ENCODE measurements around the gene ATOSA. TPM values are rescaled to one million over a fixed set of nuclear protein-coding genes. Genes with fewer than 3 reads are reported as not detected.

Gene ATOSA
- total and polyA plus RNA-seq, 2 of the 8 experiments (the other 6 are each of a cell fraction or from before 2014, with no cell fraction given) = 4.6 to 7.9 TPM

GRCh38 chr15:52651114-52651513, 28.1 kb downstream of the ATOSA start:
- Histone ChIP-seq H3K4me3 (ENCODE audit: extremely low read depth in 1 of 4, insufficient read depth in 2 of 4, low read depth in 3 of 4, low read length in 4 of 4) (no peak overlapping the region), H4K8ac (ENCODE audit: extremely low read depth, insufficient read depth, low read length) (no peak overlapping the region), H2AFZ (ENCODE audit: low read length) (no peak overlapping the region), H4K91ac (replicated peaks; ENCODE audit: insufficient read length, low read length) (no peak overlapping the region), H2BK12ac (ENCODE audit: low read depth, low read length) (no peak overlapping the region), H3K27ac (ENCODE audit: low read depth, low read length) (no peak overlapping the region), H2BK120ac (replicated peaks; ENCODE audit: low read depth, low read length) (no peak overlapping the region), H3K9ac (replicated peaks in 1 of 4; ENCODE audit: extremely low read depth in 1 of 4, low read depth in 3 of 4, low read length in 3 of 4) (no peak overlapping the region), H3K56ac (replicated peaks; ENCODE audit: insufficient read length, low read depth, low read length) (no peak overlapping the region), H3K18ac (ENCODE audit: extremely low read depth, low read length) (no peak overlapping the region), H3K27me3 (replicated peaks in 1 of 4; ENCODE audit: control insufficient read depth in 3 of 4, extremely low read depth in 1 of 4, insufficient read depth in 3 of 4, low read length in 3 of 4) (no peaks in the 10 kb centered on the region), H3K23ac (ENCODE audit: insufficient read length) (no peak overlapping the region), H3K4me1 (replicated peaks in 1 of 4; ENCODE audit: control insufficient read depth in 3 of 4, insufficient read depth in 4 of 4, low read length in 3 of 4) (peaks cover 0 to 2% (median 1%) of the 10 kb centered on the region in 4 experiments; a peak in 1 of 7 replicates), H4K5ac (ENCODE audit: insufficient read length, low read depth, low read length) (no peak overlapping the region), H2BK15ac (ENCODE audit: low read length) (no peak overlapping the region), H3K36me3 (ENCODE audit: control insufficient read depth in 2 of 4, insufficient read depth in 4 of 4, low read length in 3 of 4) (no peaks in the 10 kb centered on the region), H3K14ac (ENCODE audit: insufficient read length) (no peak overlapping the region), H3K9me3 (ENCODE audit: insufficient read depth in 2 of 2, low read depth in 1 of 2, low read length in 1 of 2) (no peaks in the 10 kb centered on the region), H2BK20ac (ENCODE audit: low read length) (no peak overlapping the region), H3K23me2 (ENCODE audit: low read depth, low read length) (no peaks in the 10 kb centered on the region), H2AK5ac (ENCODE audit: low read depth, low read length) (no peak overlapping the region), H4K20me1 (replicated peaks in 1 of 2; ENCODE audit: control insufficient read depth in 1 of 2, insufficient read depth in 2 of 2, low read length in 2 of 2) (no peaks in the 10 kb centered on the region), H3K79me2 (ENCODE audit: control insufficient read depth in 1 of 2, insufficient read depth in 2 of 2, low read length in 2 of 2) (no peaks in the 10 kb centered on the region), H2BK5ac (ENCODE audit: low read depth, low read length) (no peak overlapping the region), H3K79me1 (ENCODE audit: low read depth, low read length) (no peaks in the 10 kb centered on the region), H3K4ac (replicated peaks; ENCODE audit: insufficient read length, low read depth, low read length) (no peak overlapping the region), H3K4me2 (ENCODE audit: insufficient read depth in 1 of 2, low read depth in 2 of 2, low read length in 2 of 2) (no peak overlapping the region)
- 93% methylated on average over 1 of the region's 1 CpG; no CpG with 5 or more reads in 1 of the 2 experiments for WGBS, 2 experiments (ENCODE audit: extremely low coverage in 1 of 2, insufficient coverage in 1 of 2, insufficient read length in 1 of 2, insufficient replicate concordance in 2 of 2, low coverage in 1 of 2, low lambda C conversion rate in 2 of 2, missing lambda C conversion rate in 1 of 2)
- POLR2A ChIA-PET (ENCODE audit: partially characterized antibody) = interaction anchor here (1.6 kb wide), 1 partner anchor 10 kb away, joined by 3 read pairs; no protein-coding TSS in a partner anchor
- TF ChIP-seq SIRT6 (IDR thresholded peaks at IDR 0.05; ENCODE audit: low read length) (no peak), SRF (IDR thresholded peaks at IDR 0.05; ENCODE audit: low read depth, low read length) (no peak), CHD2 (IDR thresholded peaks at IDR 0.05; ENCODE audit: low read length) (no peak), RAD21 (IDR thresholded peaks at IDR 0.05 in 1 of 2, conservative IDR thresholded peaks at IDR 0.05 in 1 of 2; ENCODE audit: low read depth in 2 of 2, low read length in 2 of 2) (no peak), CTCF (IDR thresholded peaks at IDR 0.05; ENCODE audit: control extremely low read depth in 1 of 3, insufficient read depth in 1 of 3, low read depth in 1 of 3, low read length in 3 of 3) (no peak), EP300 (IDR thresholded peaks at IDR 0.05; ENCODE audit: borderline replicate concordance in 1 of 2, low read depth in 2 of 2, low read length in 2 of 2) (no peak), SUZ12 (IDR thresholded peaks at IDR 0.05; ENCODE audit: low read length) (no peak), YY1 (IDR thresholded peaks at IDR 0.05; ENCODE audit: low read depth, low read length) (no peak)
- no peak for FAIRE-seq
- CTCF ChIA-PET (ENCODE audit: partially characterized antibody) = interaction anchor here (1.1 kb wide), 1 partner anchor 13 kb away, joined by 3 read pairs; no protein-coding TSS in a partner anchor
- no peak for DNase-seq (ENCODE audit: low read depth in 1 of 2, low spot score in 2 of 2)

Data from H1 (cell line).